H1 (cell line): ENCODE data around the gene CFAP97D2. TPM values are rescaled to one million over a fixed set of nuclear protein-coding genes. Genes with fewer than 3 reads are reported as not detected.

Experiments used
- CTCF ChIA-PET: fragments of 300-600 bp; sonication (Branson Sonifier 250); formaldehyde crosslinking; loops from one replicate; lab custom pipeline; 2021; ENCODE audit not compliant: partially characterized antibody; lab: Charles Lee
- POLR2A ChIA-PET: fragments of 300-600 bp; sonication (Branson Sonifier 250); formaldehyde crosslinking; loops from one replicate; lab custom pipeline; 2021; ENCODE audit warnings: inconsistent platforms; ENCODE audit not compliant: partially characterized antibody; lab: Charles Lee
- DNase-seq, 2 experiments: peaks; one replicate each; pipeline versions ENCODE4 v3.0.0 to v3.0.0-alpha.2; 2010 to 2022; ENCODE audit warnings: low spot score in 2 of 2, low read depth in 1 of 2, mixed read lengths in 1 of 2
- FAIRE-seq: peaks from 2 replicates; lab custom pipeline; 2011; peaks lifted over from hg19 to GRCh38; lab: Jason Lieb, UNC
- H2AFZ ChIP-seq: 2 replicates; pipeline ENCODE4 v1.8.1; 2012; ENCODE audit warnings: low read length, inconsistent platforms
- H2AK5ac ChIP-seq: 2 replicates; pipeline ENCODE4 v1.6.1; 2013; ENCODE audit warnings: low read depth, low read length
- H2BK120ac ChIP-seq: replicated peaks from 2 replicates; pipeline ENCODE3; 2013; ENCODE audit warnings: low read depth, low read length, inconsistent platforms
- H2BK12ac ChIP-seq: 2 replicates; pipeline ENCODE4 v1.6.1; 2013; ENCODE audit warnings: low read depth, low read length
- H2BK15ac ChIP-seq: 2 replicates; pipeline ENCODE4 v1.6.1; 2013; ENCODE audit warnings: low read length
- H2BK20ac ChIP-seq: 2 replicates; pipeline ENCODE4 v1.6.1; 2013; ENCODE audit warnings: low read length
- H2BK5ac ChIP-seq: 2 replicates; pipeline ENCODE4 v1.6.1; 2013; ENCODE audit warnings: low read depth, low read length
- H3K14ac ChIP-seq: 2 replicates; pipeline ENCODE4 v1.6.1; 2013; ENCODE audit warnings: inconsistent platforms; ENCODE audit not compliant: insufficient read length
- H3K18ac ChIP-seq: 2 replicates; pipeline ENCODE4 v1.6.1; 2013; ENCODE audit warnings: low read length; ENCODE audit errors: extremely low read depth
- H3K23ac ChIP-seq: 2 replicates; pipeline ENCODE4 v1.6.1; 2013; ENCODE audit warnings: inconsistent platforms; ENCODE audit not compliant: insufficient read length
- H3K23me2 ChIP-seq: 2 replicates; pipeline ENCODE4 v1.6.1; 2013; ENCODE audit warnings: low read depth, low read length
- H3K27ac ChIP-seq: 2 replicates; pipeline ENCODE4 v1.6.1; 2011; ENCODE audit warnings: low read depth, low read length, inconsistent platforms
- H3K27me3 ChIP-seq, 4 experiments: replicated peaks in 1 of 4; 1 replicate in 1 of 4; 2 replicates in 3 of 4; pipeline versions ENCODE4 v1.6.1 to v1.8.1; 2011 to 2013; ENCODE audit warnings: low read length in 3 of 4, mild to moderate bottlenecking in 3 of 4, inconsistent platforms in 2 of 4, mixed read lengths in 2 of 4, moderate library complexity in 1 of 4; ENCODE audit not compliant: control insufficient read depth in 3 of 4, insufficient read depth in 3 of 4; ENCODE audit errors: extremely low read depth in 1 of 4
- H3K36me3 ChIP-seq, 4 experiments: 2 replicates each; pipeline versions ENCODE4 v1.6.1 to v1.8.1; 2011 to 2013; ENCODE audit warnings: mild to moderate bottlenecking in 4 of 4, low read length in 3 of 4, moderate library complexity in 2 of 4, control low read depth in 1 of 4, inconsistent platforms in 1 of 4; ENCODE audit not compliant: insufficient read depth in 4 of 4, control insufficient read depth in 2 of 4
- H3K4ac ChIP-seq: replicated peaks from 2 replicates; pipeline ENCODE3; 2013; ENCODE audit warnings: low read length, low read depth, mixed read lengths, inconsistent platforms; ENCODE audit not compliant: insufficient read length
- H3K4me1 ChIP-seq, 4 experiments: replicated peaks in 1 of 4; 1 replicate in 1 of 4; 2 replicates in 3 of 4; pipeline versions ENCODE4 v1.6.1 to v1.8.1; 2011 to 2013; ENCODE audit warnings: low read length in 3 of 4, inconsistent platforms in 2 of 4, mixed read lengths in 1 of 4; ENCODE audit not compliant: insufficient read depth in 4 of 4, control insufficient read depth in 3 of 4
- H3K4me2 ChIP-seq, 2 experiments: 2 replicates each; pipeline versions ENCODE4 v1.6.1 to v1.8.1; 2011 to 2013; ENCODE audit warnings: low read depth in 2 of 2, low read length in 2 of 2, control low read depth in 1 of 2, inconsistent platforms in 1 of 2, mild to moderate bottlenecking in 1 of 2; ENCODE audit not compliant: insufficient read depth in 1 of 2
- H3K4me3 ChIP-seq, 4 experiments: fragments of 200-600, 300-600 bp in 1 of 4; sonication (generic), shearing (Covaris generic), sonication (Bioruptor Twin) in 1 of 4; 2 replicates each; pipeline versions ENCODE4 v1.5.1 to v1.8.1; 2011 to 2016; ENCODE audit warnings: low read length in 4 of 4, low read depth in 3 of 4, control low read depth in 2 of 4, inconsistent platforms in 2 of 4, mild to moderate bottlenecking in 2 of 4, mixed read lengths in 1 of 4, moderate library complexity in 1 of 4; ENCODE audit not compliant: insufficient read depth in 2 of 4; ENCODE audit errors: extremely low read depth in 1 of 4
- H3K56ac ChIP-seq: replicated peaks from 2 replicates; pipeline ENCODE3; 2013; ENCODE audit warnings: low read depth, mild to moderate bottlenecking, mixed read lengths, low read length, inconsistent platforms; ENCODE audit not compliant: insufficient read length
- H3K79me1 ChIP-seq: 2 replicates; pipeline ENCODE4 v1.6.1; 2013; ENCODE audit warnings: low read depth, low read length, control low read depth
- H3K79me2 ChIP-seq, 2 experiments: 2 replicates each; pipeline versions ENCODE4 v1.6.1 to v1.8.1; 2012 to 2013; ENCODE audit warnings: low read length in 2 of 2, mild to moderate bottlenecking in 2 of 2, inconsistent platforms in 1 of 2; ENCODE audit not compliant: insufficient read depth in 2 of 2, control insufficient read depth in 1 of 2
- H3K9ac ChIP-seq, 4 experiments: replicated peaks in 1 of 4; 1 replicate in 1 of 4; 2 replicates in 3 of 4; pipeline versions ENCODE4 v1.6.1 to v1.8.1; 2011 to 2013; ENCODE audit warnings: low read depth in 3 of 4, low read length in 3 of 4, control low read depth in 2 of 4, mild to moderate bottlenecking in 2 of 4, moderate library complexity in 2 of 4, inconsistent platforms in 1 of 4; ENCODE audit errors: extremely low read depth in 1 of 4
- H3K9me3 ChIP-seq, 2 experiments: 2 replicates each; pipeline versions ENCODE4 v1.6.1 to v1.8.1; 2012 to 2013; ENCODE audit warnings: mild to moderate bottlenecking in 2 of 2, moderate library complexity in 2 of 2, control low read depth in 1 of 2, inconsistent platforms in 1 of 2, low read depth in 1 of 2, low read length in 1 of 2, mixed read lengths in 1 of 2; ENCODE audit not compliant: insufficient read depth in 2 of 2
- H4K20me1 ChIP-seq, 2 experiments: replicated peaks in 1 of 2; 2 replicates each; pipeline versions ENCODE3 to v1.8.1; 2011 to 2013; ENCODE audit warnings: inconsistent platforms in 2 of 2, low read length in 2 of 2, mild to moderate bottlenecking in 1 of 2; ENCODE audit not compliant: insufficient read depth in 2 of 2, control insufficient read depth in 1 of 2
- H4K5ac ChIP-seq: 2 replicates; pipeline ENCODE4 v1.6.1; 2013; ENCODE audit warnings: low read length, low read depth, mixed read lengths, inconsistent platforms; ENCODE audit not compliant: insufficient read length
- H4K8ac ChIP-seq: 2 replicates; pipeline ENCODE4 v1.8.0; 2013; ENCODE audit warnings: mild to moderate bottlenecking, moderate library complexity, low read length, inconsistent platforms; ENCODE audit not compliant: insufficient read depth; ENCODE audit errors: extremely low read depth
- H4K91ac ChIP-seq: replicated peaks from 2 replicates; pipeline ENCODE3; 2013; ENCODE audit warnings: low read length, mixed read lengths, inconsistent platforms; ENCODE audit not compliant: insufficient read length
- CEBPB ChIP-seq: IDR thresholded peaks from 2 replicates; pipeline ENCODE4 v1.6.1; 2012; ENCODE audit warnings: low read depth, low read length
- FOSL1 ChIP-seq: IDR thresholded peaks from 2 replicates; pipeline ENCODE4 v1.6.1; 2011; ENCODE audit warnings: mild to moderate bottlenecking, low read depth, low read length, moderate library complexity; ENCODE audit not compliant: insufficient read depth
- HDAC6 ChIP-seq: IDR thresholded peaks from one replicate; pipeline ENCODE4 v1.7.1; 2012; ENCODE audit warnings: low read depth, mild to moderate bottlenecking, inconsistent platforms, low read length, moderate library complexity
- KDM1A ChIP-seq: fragments of 200-600, 300-600 bp; sonication (generic); IDR thresholded peaks from 2 replicates; pipeline ENCODE4 v1.7.1; 2016; ENCODE audit warnings: mild to moderate bottlenecking, low read length, borderline replicate concordance
- KDM4A ChIP-seq: IDR thresholded peaks from one replicate; pipeline ENCODE4 v1.7.1; 2012; ENCODE audit warnings: low read depth, mild to moderate bottlenecking, moderate library complexity, low read length, inconsistent platforms; ENCODE audit not compliant: severe bottlenecking
- MAFK ChIP-seq: IDR thresholded peaks from 2 replicates; pipeline ENCODE4 v1.6.1; 2012; ENCODE audit warnings: low read depth, mild to moderate bottlenecking, improper control_type of control experiment, low read length
- NANOG ChIP-seq: IDR thresholded peaks from 2 replicates; pipeline ENCODE4 v1.6.1; 2011; ENCODE audit warnings: low read length, low read depth, mild to moderate bottlenecking, inconsistent platforms; ENCODE audit not compliant: insufficient read depth, poor library complexity, severe bottlenecking
- PHF8 ChIP-seq: fragments of 200-600 bp; sonication (generic); conservative IDR thresholded peaks from 2 replicates; pipeline ENCODE4 v1.7.1; 2012; ENCODE audit warnings: low read depth, mild to moderate bottlenecking, inconsistent platforms, low read length, moderate library complexity
- RFX5 ChIP-seq: IDR thresholded peaks from 2 replicates; pipeline ENCODE4 v1.6.1; 2011; ENCODE audit warnings: low read depth, low read length, improper control_type of control experiment, borderline replicate concordance
- RNF2 ChIP-seq: fragments of 200-900, 300-1000 bp; sonication (generic); IDR thresholded peaks from 2 replicates; pipeline ENCODE4 v1.7.1; 2016; ENCODE audit warnings: borderline replicate concordance, low read depth, mild to moderate bottlenecking, antibody characterized with exemption, low read length; ENCODE audit not compliant: poor library complexity, severe bottlenecking; ENCODE audit errors: missing control alignments
- TBP ChIP-seq: IDR thresholded peaks from 2 replicates; pipeline ENCODE4 v1.6.1; 2011; ENCODE audit warnings: low read depth, low read length, improper control_type of control experiment
- TEAD4 ChIP-seq: IDR thresholded peaks from 2 replicates; pipeline ENCODE4 v1.6.1; 2012; ENCODE audit warnings: low read depth, low read length, inconsistent platforms, mixed read lengths
- YY1 ChIP-seq: IDR thresholded peaks from 2 replicates; pipeline ENCODE4 v1.6.1; 2011; ENCODE audit warnings: low read depth, mild to moderate bottlenecking, low read length
- WGBS, 2 experiments: shearing (Covaris generic) in 1 of 2; methylation state at CpG; one replicate each; pipeline versions ENCODE4 v1.1.6 to v1.1.7; 2013 to 2015; ENCODE audit warnings: low lambda C conversion rate in 2 of 2, mixed read lengths in 2 of 2, inconsistent platforms in 1 of 2, low coverage in 1 of 2, missing lambda C conversion rate in 1 of 2; ENCODE audit not compliant: insufficient replicate concordance in 2 of 2, insufficient coverage in 1 of 2, insufficient read length in 1 of 2; ENCODE audit errors: extremely low coverage in 1 of 2, missing lambda C conversion rate in 1 of 2; 5-methylcytosine and 5-hydroxymethylcytosine counted together
- polyA plus RNA-seq, 7 experiments: library from polyadenylated mRNA; depleted of rRNA in 3 of 7; stranded (reverse) in 5 of 7; unstranded in 2 of 7; fragments of >200 nt in 5 of 7; fragments of 200-250 nt in 2 of 7; gene quantifications; 1 replicate in 5 of 7; 2 replicates in 1 of 7; 4 replicates in 1 of 7; pipeline versions ENCODE4 v1.2.1 to v1.2.3, GENCODE V29; 2011 to 2013; ENCODE audit warnings: missing spikeins in 2 of 7, mixed read lengths in 2 of 7
- total RNA-seq: library from RNA; stranded (reverse); fragmentation: NEBNext Ultra II Directional; extraction: Animal tissue kit (Norgen Biotek cat#: 25700); gene quantifications from 2 replicates; pipeline ENCODE4 v1.2.1, GENCODE V29; 2021

CFAP97D2 gene
- total and polyA plus RNA-seq, 2 of the 8 experiments (the other 6 are each of a cell fraction or from before 2014, with no cell fraction given): not detected

- Histone ChIP-seq H4K91ac (no peak overlapping the region), H4K20me1 (no peaks in the 10 kb centered on the region), H4K8ac (no peak overlapping the region), H2BK12ac (no peak overlapping the region; the same call in 1 of the 2 replicates), H3K4me3 (no peak overlapping the region), H3K23ac (no peak overlapping the region), H3K56ac (no peak overlapping the region), H3K36me3 (no peaks in the 10 kb centered on the region), H3K4ac (no peak overlapping the region), H3K27ac (no peak overlapping the region), H4K5ac (no peak overlapping the region), H2AK5ac (no peak overlapping the region), H3K27me3 (no peaks in the 10 kb centered on the region; a peak in 1 of 7 replicates), H3K9me3 (no peaks in the 10 kb centered on the region), H3K79me2 (no peaks in the 10 kb centered on the region), H2AFZ (no peak overlapping the region), H2BK5ac (no peak overlapping the region), H3K14ac (no peak overlapping the region), H3K4me2 (no peak overlapping the region), H2BK20ac (no peak overlapping the region), H3K18ac (no peak overlapping the region), H3K23me2 (no peaks in the 10 kb centered on the region), H3K9ac (no peak overlapping the region), H2BK15ac (no peak overlapping the region), H2BK120ac (no peak overlapping the region), H3K4me1 (peaks cover 0 to 3% (median 1%) of the 10 kb centered on the region in 4 experiments; a peak in 2 of 7 replicates), H3K79me1 (no peaks in the 10 kb centered on the region)
- 83% methylated on average over 13 of the region's 22 CpGs; no CpG with 5 or more reads in 1 of the 2 experiments for WGBS, 2 experiments
- ChIA-PET POLR2A (interaction anchor here (1.2 kb wide), 1 partner anchor 14 kb away, joined by 3 read pairs; no protein-coding TSS in a partner anchor), CTCF (interaction anchor here (0.7 to 0.9 kb wide), 2 partner anchors 17 to 21 kb away, joined by 3 to 4 read pairs; no protein-coding TSS in a partner anchor)
- FAIRE-seq (no peak), DNase-seq (no peak)
- no peak for TF ChIP-seq TEAD4
- no peak for TF ChIP-seq KDM1A
- no peak for TF ChIP-seq CEBPB
- no peak for TF ChIP-seq PHF8
- no peak for TF ChIP-seq HDAC6
- no peak for TF ChIP-seq RFX5
- no peak for TF ChIP-seq NANOG
- no peak for TF ChIP-seq TBP
- no peak for TF ChIP-seq MAFK
- TF ChIP-seq KDM4A: no peak
- TF ChIP-seq FOSL1: no peak
- TF ChIP-seq RNF2: no peak
- TF ChIP-seq YY1: no peak
These were observed 31.1 kb upstream of the CFAP97D2 start for GRCh38 chr13:114147803-114148520.
